ENCODE measurements around the gene OR4F15.

Gene OR4F15

DNA sequence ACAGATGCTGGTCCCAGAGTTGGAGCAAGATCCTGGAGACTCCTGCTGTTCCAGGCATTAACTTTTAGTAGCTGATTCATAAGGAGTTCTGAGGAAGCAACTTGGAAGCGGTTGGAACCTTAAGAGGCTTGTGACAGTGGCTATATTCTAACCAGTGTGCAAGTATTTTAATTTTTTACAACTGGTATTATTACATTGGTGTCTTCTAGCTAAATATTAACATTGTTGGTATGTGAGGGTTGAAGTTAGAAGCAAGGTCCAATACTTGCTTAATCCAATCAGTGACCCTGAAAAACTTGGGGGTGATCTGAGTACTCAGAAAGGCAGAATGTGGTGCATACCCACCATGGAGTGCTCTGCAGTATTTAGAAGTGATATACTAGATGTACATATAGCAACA, 1.5 kb upstream of the OR4F15 start:
- Histone ChIP-seq H3K9me3 (no peaks in the 10 kb centered on the region), H3K4me1 (ENCODE audit: control insufficient read depth in 1 of 2, insufficient read depth in 1 of 2, low read depth in 1 of 2, low read length in 1 of 2) (no peaks in the 10 kb centered on the region), H3K27ac (no peak overlapping the region), H3K27me3 (no peaks in the 10 kb centered on the region), H3K4me3 (ENCODE audit: low read depth in 1 of 2, low read length in 1 of 2) (no peak overlapping the region), H3K36me3 (no peaks in the 10 kb centered on the region)
- TF ChIP-seq, protein P1, sequence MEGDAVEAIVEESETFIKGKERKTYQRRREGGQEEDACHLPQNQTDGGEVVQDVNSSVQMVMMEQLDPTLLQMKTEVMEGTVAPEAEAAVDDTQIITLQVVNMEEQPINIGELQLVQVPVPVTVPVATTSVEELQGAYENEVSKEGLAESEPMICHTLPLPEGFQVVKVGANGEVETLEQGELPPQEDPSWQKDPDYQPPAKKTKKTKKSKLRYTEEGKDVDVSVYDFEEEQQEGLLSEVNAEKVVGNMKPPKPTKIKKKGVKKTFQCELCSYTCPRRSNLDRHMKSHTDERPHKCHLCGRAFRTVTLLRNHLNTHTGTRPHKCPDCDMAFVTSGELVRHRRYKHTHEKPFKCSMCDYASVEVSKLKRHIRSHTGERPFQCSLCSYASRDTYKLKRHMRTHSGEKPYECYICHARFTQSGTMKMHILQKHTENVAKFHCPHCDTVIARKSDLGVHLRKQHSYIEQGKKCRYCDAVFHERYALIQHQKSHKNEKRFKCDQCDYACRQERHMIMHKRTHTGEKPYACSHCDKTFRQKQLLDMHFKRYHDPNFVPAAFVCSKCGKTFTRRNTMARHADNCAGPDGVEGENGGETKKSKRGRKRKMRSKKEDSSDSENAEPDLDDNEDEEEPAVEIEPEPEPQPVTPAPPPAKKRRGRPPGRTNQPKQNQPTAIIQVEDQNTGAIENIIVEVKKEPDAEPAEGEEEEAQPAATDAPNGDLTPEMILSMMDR (IDR thresholded peaks at IDR 0.05) = no peak

DNA sequence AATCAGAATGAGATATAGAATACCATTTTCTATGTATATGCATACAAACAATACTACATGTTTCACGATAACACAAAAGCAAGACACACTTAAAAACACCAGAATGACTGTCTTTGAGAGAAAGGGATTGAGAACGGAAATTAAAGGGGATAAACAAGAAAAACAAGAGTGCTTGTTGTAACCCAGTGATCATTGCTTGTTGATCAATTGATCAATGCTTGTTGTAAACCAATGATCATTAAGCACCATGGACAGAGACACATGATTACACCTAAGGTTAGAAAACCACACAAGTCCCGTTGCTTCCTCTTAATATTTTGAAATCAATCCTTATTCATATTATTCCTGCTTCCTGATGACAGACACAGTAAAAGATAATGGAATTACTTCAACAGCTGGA, 1.1 kb upstream of the OR4F15 start:
- Histone ChIP-seq H3K4me1 (ENCODE audit: control insufficient read depth in 1 of 2, insufficient read depth in 1 of 2, low read depth in 1 of 2, low read length in 1 of 2) (no peaks in the 10 kb centered on the region), H3K4me3 (ENCODE audit: low read depth in 1 of 2, low read length in 1 of 2) (no peak overlapping the region), H3K27me3 (no peaks in the 10 kb centered on the region), H3K9me3 (no peaks in the 10 kb centered on the region), H3K36me3 (no peaks in the 10 kb centered on the region), H3K27ac (no peak overlapping the region)
- TF ChIP-seq, protein P1 (IDR thresholded peaks at IDR 0.05) = no peak

DNA sequence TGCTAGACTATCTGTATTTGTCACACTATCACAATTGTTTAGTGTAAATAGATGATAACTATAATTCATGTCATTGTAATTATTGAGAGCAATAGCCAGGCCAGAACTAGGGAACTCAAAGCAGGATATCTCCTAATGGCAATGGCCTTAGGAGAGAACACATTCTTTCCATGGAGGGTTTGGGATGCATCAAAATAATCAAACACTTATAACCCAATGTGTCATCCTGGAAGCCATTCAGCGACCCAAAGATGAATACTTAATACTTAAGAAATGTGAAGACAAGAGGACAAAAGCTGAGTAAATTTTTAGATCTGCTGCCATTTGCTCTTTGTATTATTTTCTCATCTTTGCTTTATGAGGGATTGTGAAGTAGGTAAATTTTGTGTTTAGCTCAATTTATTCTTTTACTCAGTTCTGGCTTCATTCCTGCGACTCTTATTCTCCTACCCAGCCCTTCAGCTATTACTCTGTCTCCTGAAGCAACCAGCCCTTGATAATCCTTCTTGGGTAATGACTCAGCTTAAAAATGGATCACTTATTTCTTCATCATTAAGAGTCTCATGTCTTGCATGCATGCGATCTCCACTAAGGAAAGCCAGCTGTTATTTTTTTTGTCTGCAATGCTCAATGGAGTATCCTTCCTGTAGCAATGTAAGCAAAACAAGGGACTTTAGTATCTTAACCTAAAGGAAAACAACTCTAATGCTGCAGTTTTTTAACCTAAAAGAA, 2.0 kb downstream of the OR4F15 start:
- no peaks in the 10 kb centered on the region for H3K36me3 ChIP-seq
- no peak overlapping the region for H3K4me3 ChIP-seq (ENCODE audit: low read depth in 1 of 2, low read length in 1 of 2)
- no peaks in the 10 kb centered on the region for H3K9me3 ChIP-seq
- TF ChIP-seq, protein P1 (IDR thresholded peaks at IDR 0.05) = no peak
- H3K27me3 ChIP-seq = peaks cover 7% of the 10 kb centered on the region
- no peaks in the 10 kb centered on the region for H3K4me1 ChIP-seq (ENCODE audit: control insufficient read depth in 1 of 2, insufficient read depth in 1 of 2, low read depth in 1 of 2, low read length in 1 of 2)
- H3K27ac ChIP-seq = no peak overlapping the region

DNA sequence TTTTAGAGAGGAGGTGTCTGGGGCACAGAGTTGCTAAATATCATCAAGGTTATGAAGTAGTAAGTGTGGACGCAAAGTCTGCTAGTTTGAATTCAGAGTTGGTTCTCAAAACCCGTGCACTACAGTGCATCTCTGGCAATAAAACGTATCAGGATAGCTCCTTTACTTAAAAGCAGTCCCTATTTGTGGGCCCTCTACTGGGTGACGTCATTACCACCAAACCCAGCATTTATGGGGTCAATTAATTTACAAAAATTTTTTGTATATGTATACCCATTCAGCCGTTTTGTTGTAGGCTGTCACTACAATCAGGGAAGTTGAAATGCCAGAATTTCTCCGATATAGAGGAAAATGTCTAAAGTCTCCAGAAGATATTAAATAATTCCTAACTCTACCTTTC, 8.8 kb downstream of the OR4F15 start:
- TF ChIP-seq, protein P1 (IDR thresholded peaks at IDR 0.05) = no peak

DNA sequence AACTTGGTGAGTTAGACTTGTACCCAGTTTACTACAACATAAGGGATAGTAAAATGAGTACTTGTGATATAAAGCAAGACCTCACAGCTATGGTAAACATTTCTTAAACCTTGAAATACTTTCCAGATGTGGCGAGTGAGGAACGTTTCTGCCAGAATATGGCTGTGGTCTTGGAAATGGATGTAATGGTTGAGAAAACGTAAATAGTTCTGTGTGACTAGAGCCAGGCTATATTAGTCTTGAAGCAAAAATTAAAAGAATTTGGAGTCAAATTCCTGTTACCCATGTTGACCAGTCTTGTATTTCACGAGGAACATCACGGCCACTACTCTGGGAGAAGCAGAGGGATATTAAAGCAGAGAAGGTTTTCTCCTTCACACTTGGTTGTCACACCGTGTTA, 15.3 kb downstream of the OR4F15 start:
- H3K27ac ChIP-seq = no peak overlapping the region
- TF ChIP-seq, protein P1 (IDR thresholded peaks at IDR 0.05) = no peak
- peaks cover 19% of the 10 kb centered on the region for H3K27me3 ChIP-seq
- no peak overlapping the region for H3K4me3 ChIP-seq (ENCODE audit: low read depth in 1 of 2, low read length in 1 of 2)
- no peaks in the 10 kb centered on the region for H3K4me1 ChIP-seq (ENCODE audit: control insufficient read depth in 1 of 2, insufficient read depth in 1 of 2, low read depth in 1 of 2, low read length in 1 of 2)
- H3K9me3 ChIP-seq = no peaks in the 10 kb centered on the region
- H3K36me3 ChIP-seq = no peaks in the 10 kb centered on the region

More for the DNA sequence above, 8.8 kb downstream of the OR4F15 start:
- H3K27me3 ChIP-seq = peaks cover 9% of the 10 kb centered on the region
- H3K4me3 ChIP-seq (ENCODE audit: low read depth in 1 of 2, low read length in 1 of 2) = no peak overlapping the region
- H3K9me3 ChIP-seq = no peaks in the 10 kb centered on the region
- H3K36me3 ChIP-seq = no peaks in the 10 kb centered on the region
- H3K27ac ChIP-seq = no peak overlapping the region
- no peaks in the 10 kb centered on the region for H3K4me1 ChIP-seq (ENCODE audit: control insufficient read depth in 1 of 2, insufficient read depth in 1 of 2, low read depth in 1 of 2, low read length in 1 of 2)

Measured in neutrophil (primary cell).